ENCODE data around the gene ACSF3.

ACSF3 gene

DNA sequence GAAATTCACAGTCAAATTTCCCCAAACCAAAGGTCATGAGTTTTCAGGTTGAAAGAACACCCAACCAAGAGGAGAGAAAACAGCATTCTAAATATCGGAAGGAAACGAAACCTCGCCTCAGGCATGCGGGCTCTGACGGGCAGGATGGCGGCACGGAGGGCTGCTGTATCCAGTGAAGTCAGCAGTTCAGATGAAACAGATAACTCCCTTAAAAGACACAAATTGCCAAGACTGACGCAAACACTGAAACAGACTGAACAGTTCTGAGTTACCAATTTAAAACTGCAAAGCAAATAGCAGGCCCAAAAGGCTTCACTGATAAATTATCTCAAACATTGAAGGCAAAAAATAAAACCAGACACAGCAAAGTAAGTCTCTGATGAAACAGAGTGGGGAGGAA lies 57.3 kb downstream of the ACSF3 start:
- TF ChIP-seq, protein P1, sequence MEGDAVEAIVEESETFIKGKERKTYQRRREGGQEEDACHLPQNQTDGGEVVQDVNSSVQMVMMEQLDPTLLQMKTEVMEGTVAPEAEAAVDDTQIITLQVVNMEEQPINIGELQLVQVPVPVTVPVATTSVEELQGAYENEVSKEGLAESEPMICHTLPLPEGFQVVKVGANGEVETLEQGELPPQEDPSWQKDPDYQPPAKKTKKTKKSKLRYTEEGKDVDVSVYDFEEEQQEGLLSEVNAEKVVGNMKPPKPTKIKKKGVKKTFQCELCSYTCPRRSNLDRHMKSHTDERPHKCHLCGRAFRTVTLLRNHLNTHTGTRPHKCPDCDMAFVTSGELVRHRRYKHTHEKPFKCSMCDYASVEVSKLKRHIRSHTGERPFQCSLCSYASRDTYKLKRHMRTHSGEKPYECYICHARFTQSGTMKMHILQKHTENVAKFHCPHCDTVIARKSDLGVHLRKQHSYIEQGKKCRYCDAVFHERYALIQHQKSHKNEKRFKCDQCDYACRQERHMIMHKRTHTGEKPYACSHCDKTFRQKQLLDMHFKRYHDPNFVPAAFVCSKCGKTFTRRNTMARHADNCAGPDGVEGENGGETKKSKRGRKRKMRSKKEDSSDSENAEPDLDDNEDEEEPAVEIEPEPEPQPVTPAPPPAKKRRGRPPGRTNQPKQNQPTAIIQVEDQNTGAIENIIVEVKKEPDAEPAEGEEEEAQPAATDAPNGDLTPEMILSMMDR (IDR thresholded peaks at IDR 0.05; ENCODE audit: low read depth, low read length) = no peak
- H3K4me3 ChIP-seq (ENCODE audit: low read depth, low read length) = no peak overlapping the region

GRCh38 chr16:89152831-89153700 lies 59.4 kb downstream of the ACSF3 start:
- no peak overlapping the region for H3K4me3 ChIP-seq (ENCODE audit: low read depth, low read length)
- TF ChIP-seq, protein P1 (IDR thresholded peaks at IDR 0.05; ENCODE audit: low read depth, low read length) = no peak

DNA sequence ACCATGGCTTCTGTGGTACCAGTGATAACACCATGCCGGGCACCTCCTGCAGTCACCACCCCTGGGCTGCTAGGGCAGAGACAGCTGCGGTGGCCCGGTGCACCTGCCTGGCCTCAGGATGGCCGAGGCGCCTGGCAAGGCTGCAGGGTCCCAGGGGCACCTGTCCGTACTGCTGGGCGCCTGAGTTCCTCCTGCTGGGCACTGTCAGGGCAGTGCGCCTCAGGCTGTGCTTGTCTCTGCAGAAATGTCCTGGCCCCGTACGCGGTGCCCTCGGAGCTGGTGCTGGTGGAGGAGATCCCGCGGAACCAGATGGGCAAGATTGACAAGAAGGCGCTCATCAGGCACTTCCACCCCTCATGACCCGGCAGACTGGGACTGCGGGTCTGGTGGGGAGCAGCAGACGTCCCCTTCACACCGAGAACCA lies 60.2 kb downstream of the ACSF3 start:
- TF ChIP-seq, protein P1 (IDR thresholded peaks at IDR 0.05; ENCODE audit: low read depth, low read length) = no peak
- H3K4me3 ChIP-seq (ENCODE audit: low read depth, low read length) = no peak overlapping the region

DNA sequence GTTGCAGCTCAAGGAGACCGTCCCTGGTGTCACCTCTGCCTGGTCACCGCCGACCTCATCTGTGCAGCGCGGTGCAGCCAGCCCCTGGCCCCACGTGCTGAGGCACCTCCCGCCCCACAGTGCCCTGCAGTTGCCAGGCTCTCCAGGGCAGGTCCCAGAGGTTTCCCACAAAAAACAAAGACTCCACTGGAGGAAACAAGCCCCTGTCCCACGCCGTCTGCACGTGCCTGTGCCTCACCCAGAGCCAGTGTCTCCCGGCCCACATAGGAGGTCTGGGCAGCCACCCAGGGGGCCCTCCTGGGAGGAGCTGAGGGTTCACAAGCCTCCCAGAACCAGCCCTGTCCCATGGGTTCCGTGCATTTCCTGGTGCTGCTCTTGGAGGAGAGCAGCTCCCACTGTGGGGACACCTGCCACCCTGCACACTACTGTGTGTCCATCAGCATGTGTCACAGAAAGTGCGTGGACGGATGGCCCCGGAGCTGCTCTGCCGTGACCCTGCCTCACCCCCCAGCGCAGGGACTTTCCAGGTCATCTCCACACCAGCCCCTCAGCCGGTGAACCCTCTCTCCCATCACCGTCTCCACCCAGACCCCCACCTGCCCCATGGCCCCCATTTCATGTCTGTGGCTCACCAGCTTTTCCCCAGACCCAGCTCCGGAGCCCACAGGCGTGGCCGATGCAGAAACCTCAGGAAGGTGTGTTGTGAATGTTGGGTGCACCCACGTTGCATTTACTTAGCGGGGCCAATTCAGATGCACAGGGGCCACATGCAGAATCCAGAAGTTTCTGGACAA lies 60.9 kb downstream of the ACSF3 start:
- TF ChIP-seq, protein P1 (IDR thresholded peaks at IDR 0.05; ENCODE audit: low read depth, low read length) = no peak
- no peak overlapping the region for H3K4me3 ChIP-seq (ENCODE audit: low read depth, low read length)

GRCh38 chr16:89155184-89155679 lies 61.6 kb downstream of the ACSF3 start:
- TF ChIP-seq, protein P1 (IDR thresholded peaks at IDR 0.05; ENCODE audit: low read depth, low read length) = no peak
- no peak overlapping the region for H3K4me3 ChIP-seq (ENCODE audit: low read depth, low read length)

GRCh38 chr16:89155851-89156739 lies 62.4 kb downstream of the ACSF3 start:
- no peak overlapping the region for H3K4me3 ChIP-seq (ENCODE audit: low read depth, low read length)
- TF ChIP-seq, protein P1 (IDR thresholded peaks at IDR 0.05; ENCODE audit: low read depth, low read length) = no peak
